ENCODE measurements around the gene MAP4K2.

The MAP4K2 gene

DNA sequence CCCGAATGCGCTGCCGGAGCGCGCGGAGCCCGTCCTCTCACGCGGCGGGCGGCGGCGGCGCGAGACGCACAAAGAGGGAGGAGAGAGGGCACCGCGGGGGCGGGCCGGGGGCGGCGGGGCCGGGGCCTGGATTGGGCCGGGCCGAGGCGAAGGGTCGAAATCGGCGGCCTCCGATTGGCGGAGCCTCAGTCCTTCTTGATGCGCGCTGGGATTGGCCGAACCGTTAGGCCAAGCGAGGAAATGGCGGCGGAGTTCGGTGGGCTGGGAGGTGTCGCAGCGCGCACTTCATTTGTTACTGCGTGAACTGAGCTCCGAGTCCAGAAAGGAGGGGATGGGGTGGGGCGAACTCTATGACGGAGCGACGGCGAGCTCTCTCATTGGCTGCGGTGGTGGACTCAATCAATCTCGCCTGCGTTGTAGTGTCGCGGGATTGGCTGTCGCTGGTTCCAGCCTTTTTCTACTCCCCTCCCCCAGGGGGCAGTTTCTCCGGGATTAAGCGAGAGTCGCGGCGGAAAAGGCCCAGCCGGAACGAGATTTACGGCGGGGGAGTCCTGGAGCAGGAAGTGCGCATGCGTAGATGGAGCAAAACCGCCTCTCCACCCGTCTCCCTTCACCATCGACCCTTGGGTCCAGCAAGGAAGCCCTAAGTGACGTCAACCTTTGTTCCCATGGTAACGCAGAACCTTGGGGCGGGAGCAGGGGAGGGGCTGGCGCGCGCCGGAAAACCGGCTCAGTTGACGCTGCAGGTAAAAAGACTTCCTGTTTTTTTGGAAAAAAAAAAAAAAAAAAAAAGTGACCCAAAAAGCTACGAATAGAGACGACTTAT lies 24.3 kb downstream of the MAP4K2 start, which contains the start of gene SF1:
Gene SF1, minus strand, starts transcription at position 70 of the 826 bp plus-strand sequence. CDS start 150 bp downstream, outside the sequence.
- H3K27me3 ChIP-seq (ENCODE audit: control insufficient read depth, insufficient read depth, low read length) = no peaks in the 10 kb centered on the region
- peaks cover 5% of the 10 kb centered on the region for H3K4me1 ChIP-seq (ENCODE audit: control insufficient read depth, low read depth, low read length)
- H3K27ac ChIP-seq (ENCODE audit: low read length) = peak within 1 kb of the TSS; percentile 10
- peak within 1 kb of the TSS; percentile 71 for H3K9ac ChIP-seq (ENCODE audit: low read length)
- H3K4me3 ChIP-seq (ENCODE audit: low read length) = peak within 1 kb of the TSS; percentile 90
- peaks cover 36% of the 10 kb centered on the region for H3K36me3 ChIP-seq (ENCODE audit: control insufficient read depth, low read depth, low read length)
- no peaks in the 10 kb centered on the region for H3K9me3 ChIP-seq (ENCODE audit: control insufficient read depth, low read depth, low read length)

DNA sequence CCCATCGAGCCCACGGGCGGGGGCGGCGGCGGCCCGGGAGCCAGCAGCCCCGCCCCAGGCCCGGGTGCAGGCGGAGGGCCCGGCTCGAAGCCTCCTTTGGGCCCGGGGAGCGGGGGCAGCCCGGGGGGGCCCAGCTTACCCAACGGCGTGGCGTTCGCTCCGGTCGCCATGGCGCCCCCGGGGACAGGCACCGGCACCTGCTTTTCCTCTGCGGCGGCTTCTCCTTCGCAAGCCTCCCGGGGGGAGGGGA lies 24.9 kb downstream of the MAP4K2 start:
- Histone ChIP-seq H3K27me3 (ENCODE audit: control insufficient read depth, insufficient read depth, low read length) (no peaks in the 10 kb centered on the region), H3K4me1 (ENCODE audit: control insufficient read depth, low read depth, low read length) (peaks cover 5% of the 10 kb centered on the region), H3K4me3 (ENCODE audit: low read length) (peak overlapping the region; percentile 58), H3K27ac (ENCODE audit: low read length) (no peak overlapping the region), H3K9ac (ENCODE audit: low read length) (peak overlapping the region; percentile 55), H3K36me3 (ENCODE audit: control insufficient read depth, low read depth, low read length) (peaks cover 42% of the 10 kb centered on the region), H3K9me3 (ENCODE audit: control insufficient read depth, low read depth, low read length) (no peaks in the 10 kb centered on the region)

DNA sequence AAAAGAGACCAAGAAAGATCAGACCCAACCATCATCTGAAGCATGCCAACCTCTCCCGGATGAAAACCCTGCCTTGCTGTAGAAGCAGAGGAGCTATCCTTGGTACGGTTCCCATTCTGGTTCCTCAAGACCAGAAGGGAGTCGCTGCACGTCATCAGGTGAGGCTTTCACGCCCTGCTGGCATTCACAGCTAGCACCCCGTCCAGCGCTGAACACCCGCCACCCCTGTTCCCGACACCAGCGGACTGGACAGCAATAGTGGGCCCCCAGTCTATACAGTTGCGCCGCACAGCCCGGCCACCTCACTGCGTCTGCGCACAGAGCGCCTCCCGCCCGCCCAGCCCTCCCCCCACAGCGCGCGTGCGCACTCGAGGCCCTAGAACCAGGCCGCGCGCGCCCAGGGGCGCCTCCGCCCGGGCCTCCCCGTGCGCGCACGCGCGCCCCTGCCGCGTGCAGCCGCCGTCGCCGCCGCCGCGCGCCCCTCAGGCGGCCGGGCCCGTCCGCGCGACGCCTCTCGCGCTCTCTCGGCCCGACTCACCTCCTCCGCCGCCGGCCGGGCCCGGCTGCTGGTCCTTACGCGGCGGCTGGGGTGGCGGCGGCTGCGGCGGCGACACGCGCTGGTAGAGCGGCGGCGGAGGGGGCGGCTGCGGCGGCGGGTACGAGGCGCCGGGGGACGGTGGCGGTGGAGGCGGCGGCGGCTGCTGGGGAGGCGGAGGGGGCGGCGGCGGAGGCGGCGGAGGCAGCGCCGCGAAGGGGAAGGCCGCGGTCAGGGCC lies 25.4 kb downstream of the MAP4K2 start:
- Histone ChIP-seq H3K27ac (ENCODE audit: low read length) (no peak overlapping the region), H3K4me1 (ENCODE audit: control insufficient read depth, low read depth, low read length) (peaks cover 5% of the 10 kb centered on the region), H3K9ac (ENCODE audit: low read length) (peak overlapping the region; percentile 71), H3K4me3 (ENCODE audit: low read length) (peak overlapping the region; percentile 90), H3K9me3 (ENCODE audit: control insufficient read depth, low read depth, low read length) (no peaks in the 10 kb centered on the region), H3K36me3 (ENCODE audit: control insufficient read depth, low read depth, low read length) (peaks cover 47% of the 10 kb centered on the region), H3K27me3 (ENCODE audit: control insufficient read depth, insufficient read depth, low read length) (no peaks in the 10 kb centered on the region)

DNA sequence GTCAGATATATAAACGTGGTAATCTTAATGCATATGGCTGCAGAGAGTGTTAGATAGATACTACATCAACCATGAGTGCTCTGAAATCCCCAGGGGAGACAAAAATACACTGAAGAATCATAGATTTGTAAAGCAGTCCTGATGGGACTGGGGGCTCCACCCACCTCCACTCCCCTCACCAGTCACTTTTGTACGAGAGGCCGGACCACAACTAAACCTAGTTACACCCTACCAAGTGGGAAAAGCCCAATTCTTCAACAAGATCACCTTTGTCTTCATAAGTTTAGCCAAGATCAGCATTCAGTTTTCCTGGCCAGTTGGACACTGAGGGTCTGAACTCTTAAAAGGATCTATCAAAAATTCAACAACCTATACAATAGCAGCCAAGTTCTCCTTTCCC lies 26.1 kb downstream of the MAP4K2 start:
- Histone ChIP-seq H3K36me3 (ENCODE audit: control insufficient read depth, low read depth, low read length) (peaks cover 54% of the 10 kb centered on the region), H3K9me3 (ENCODE audit: control insufficient read depth, low read depth, low read length) (no peaks in the 10 kb centered on the region), H3K9ac (ENCODE audit: low read length) (peak overlapping the region; percentile 71), H3K4me1 (ENCODE audit: control insufficient read depth, low read depth, low read length) (peaks cover 5% of the 10 kb centered on the region), H3K27me3 (ENCODE audit: control insufficient read depth, insufficient read depth, low read length) (no peaks in the 10 kb centered on the region), H3K27ac (ENCODE audit: low read length) (no peak overlapping the region), H3K4me3 (ENCODE audit: low read length) (peak overlapping the region; percentile 90)

DNA sequence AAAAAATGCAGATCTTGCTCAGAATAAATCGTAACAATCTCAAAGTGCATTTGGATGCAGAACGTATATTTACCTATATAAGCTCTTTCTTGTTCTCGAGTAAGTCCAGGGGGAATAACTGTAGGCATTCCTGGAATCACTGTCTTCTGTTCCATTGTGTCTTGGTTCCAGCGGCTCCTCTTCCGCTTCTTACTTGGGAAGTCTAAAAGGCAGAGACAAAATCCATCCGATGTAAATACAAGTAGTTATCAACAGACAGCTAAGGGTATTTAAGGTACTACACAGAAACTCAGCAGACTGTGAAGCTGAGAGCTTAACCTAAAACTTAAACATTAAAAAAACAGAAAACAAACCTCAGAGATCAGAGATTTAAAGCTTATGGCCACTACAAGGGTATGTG lies 26.6 kb downstream of the MAP4K2 start:
- no peak overlapping the region for H3K27ac ChIP-seq (ENCODE audit: low read length)
- H3K36me3 ChIP-seq (ENCODE audit: control insufficient read depth, low read depth, low read length) = peaks cover 59% of the 10 kb centered on the region
- peaks cover 5% of the 10 kb centered on the region for H3K4me1 ChIP-seq (ENCODE audit: control insufficient read depth, low read depth, low read length)
- H3K9me3 ChIP-seq (ENCODE audit: control insufficient read depth, low read depth, low read length) = no peaks in the 10 kb centered on the region
- H3K4me3 ChIP-seq (ENCODE audit: low read length) = peak overlapping the region; percentile 90
- H3K27me3 ChIP-seq (ENCODE audit: control insufficient read depth, insufficient read depth, low read length) = no peaks in the 10 kb centered on the region
- no peak overlapping the region for H3K9ac ChIP-seq (ENCODE audit: low read length)

DNA sequence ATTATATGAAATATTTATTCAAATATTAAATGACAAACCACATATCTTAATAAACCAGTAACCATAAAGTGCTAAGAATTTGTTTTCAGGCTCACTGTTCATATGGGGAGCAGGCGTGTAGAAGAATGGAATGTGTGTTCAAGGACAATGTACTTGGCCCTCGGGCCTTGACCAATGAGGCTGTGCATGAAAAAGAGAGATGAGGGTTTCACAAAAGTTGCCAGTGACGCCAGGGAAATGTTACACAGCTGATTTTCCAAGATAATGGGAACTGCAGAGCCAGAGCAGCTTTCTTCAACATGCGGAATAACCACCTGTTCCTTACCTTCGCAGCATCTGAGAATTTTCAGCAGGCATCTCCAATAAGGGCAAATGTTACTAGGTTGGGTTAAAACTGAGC lies 28.9 kb downstream of the MAP4K2 start:
- Histone ChIP-seq H3K36me3 (ENCODE audit: control insufficient read depth, low read depth, low read length) (peaks cover 82% of the 10 kb centered on the region), H3K27ac (ENCODE audit: low read length) (no peak overlapping the region), H3K27me3 (ENCODE audit: control insufficient read depth, insufficient read depth, low read length) (no peaks in the 10 kb centered on the region), H3K9ac (ENCODE audit: low read length) (no peak overlapping the region), H3K4me1 (ENCODE audit: control insufficient read depth, low read depth, low read length) (peaks cover 5% of the 10 kb centered on the region), H3K9me3 (ENCODE audit: control insufficient read depth, low read depth, low read length) (no peaks in the 10 kb centered on the region), H3K4me3 (ENCODE audit: low read length) (no peak overlapping the region)

DNA sequence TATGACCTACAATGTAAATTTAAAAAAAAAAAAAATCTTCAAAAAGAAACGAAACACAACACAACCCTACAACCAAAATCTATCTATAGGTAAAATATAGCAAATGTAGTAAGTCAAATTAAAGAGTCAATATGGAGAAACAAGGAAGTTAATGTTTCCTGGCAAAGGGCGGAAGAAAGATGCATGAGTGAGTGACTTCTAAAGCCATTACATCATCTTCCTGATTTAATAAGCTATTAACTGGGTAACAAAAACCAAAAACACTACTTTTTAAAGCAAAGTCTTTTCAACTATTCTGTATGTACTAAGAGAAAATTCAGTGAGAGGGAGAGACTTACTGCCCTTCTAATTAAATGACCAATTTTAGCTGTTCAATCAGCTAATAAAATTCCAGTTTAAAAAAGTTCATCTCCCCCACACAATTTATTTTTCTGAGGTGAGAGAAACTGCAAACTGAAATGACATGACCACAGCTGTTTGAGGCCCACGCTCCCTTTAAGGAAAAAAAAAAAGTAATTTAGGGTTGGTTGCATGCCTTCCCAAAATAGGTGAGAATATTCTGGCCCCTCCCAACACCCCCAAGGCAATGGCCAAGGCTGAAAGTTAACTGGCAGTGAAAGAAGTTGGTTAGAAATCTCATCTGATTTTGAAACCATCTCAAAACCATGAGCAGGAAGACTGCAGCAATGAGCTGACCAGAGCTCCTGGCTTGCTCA lies 30.6 kb downstream of the MAP4K2 start:
- Histone ChIP-seq H3K9me3 (ENCODE audit: control insufficient read depth, low read depth, low read length) (no peaks in the 10 kb centered on the region), H3K27me3 (ENCODE audit: control insufficient read depth, insufficient read depth, low read length) (no peaks in the 10 kb centered on the region), H3K4me1 (ENCODE audit: control insufficient read depth, low read depth, low read length) (peaks cover 5% of the 10 kb centered on the region), H3K9ac (ENCODE audit: low read length) (no peak overlapping the region), H3K4me3 (ENCODE audit: low read length) (no peak overlapping the region), H3K27ac (ENCODE audit: low read length) (no peak overlapping the region), H3K36me3 (ENCODE audit: control insufficient read depth, low read depth, low read length) (peaks cover 98% of the 10 kb centered on the region)

DNA sequence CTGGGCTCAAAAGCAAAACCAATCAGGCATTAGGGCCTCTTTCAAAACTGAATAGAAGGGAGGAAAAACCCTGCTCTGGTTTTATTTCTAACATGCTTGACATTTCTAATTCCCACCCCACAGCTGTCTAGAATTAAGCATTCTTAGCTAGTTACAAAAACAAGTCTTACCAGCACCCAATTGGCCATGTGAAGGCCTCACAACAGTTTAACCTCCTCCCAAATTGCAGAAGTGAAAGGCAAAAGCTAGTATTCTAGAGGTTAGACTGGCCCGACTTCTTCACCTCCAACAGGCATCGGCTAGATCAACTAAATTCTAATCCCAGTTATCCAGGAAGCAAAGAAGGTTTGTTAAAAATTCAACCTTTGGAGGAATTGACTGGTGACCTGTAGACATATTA lies 31.2 kb downstream of the MAP4K2 start:
- Histone ChIP-seq H3K36me3 (ENCODE audit: control insufficient read depth, low read depth, low read length) (peaks cover 99% of the 10 kb centered on the region), H3K9me3 (ENCODE audit: control insufficient read depth, low read depth, low read length) (no peaks in the 10 kb centered on the region), H3K4me3 (ENCODE audit: low read length) (no peak overlapping the region), H3K27me3 (ENCODE audit: control insufficient read depth, insufficient read depth, low read length) (no peaks in the 10 kb centered on the region), H3K27ac (ENCODE audit: low read length) (no peak overlapping the region), H3K4me1 (ENCODE audit: control insufficient read depth, low read depth, low read length) (peaks cover 9% of the 10 kb centered on the region), H3K9ac (ENCODE audit: low read length) (no peak overlapping the region)

DNA sequence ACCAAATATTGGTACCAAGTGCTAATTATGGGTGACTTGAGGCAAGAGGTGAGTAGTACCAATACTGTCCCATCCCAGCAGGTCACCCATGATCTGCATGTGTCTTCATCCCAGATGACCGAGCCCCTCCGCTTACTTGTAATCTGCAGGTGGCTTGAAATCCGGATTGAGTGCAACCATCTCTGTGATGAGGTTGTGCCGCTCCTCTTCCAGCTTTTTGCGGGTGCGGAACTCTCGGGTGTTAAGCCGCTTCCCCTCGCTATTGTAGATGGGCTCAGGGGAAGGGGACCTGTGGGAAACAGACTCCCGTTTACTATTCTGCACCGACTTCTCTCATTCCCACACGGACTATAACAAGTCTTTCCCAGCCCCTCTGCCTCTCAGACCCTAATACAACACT lies 32.9 kb downstream of the MAP4K2 start:
- Histone ChIP-seq H3K9ac (ENCODE audit: low read length) (no peak overlapping the region), H3K4me1 (ENCODE audit: control insufficient read depth, low read depth, low read length) (peaks cover 8% of the 10 kb centered on the region), H3K36me3 (ENCODE audit: control insufficient read depth, low read depth, low read length) (peaks cover 90% of the 10 kb centered on the region), H3K4me3 (ENCODE audit: low read length) (no peak overlapping the region), H3K9me3 (ENCODE audit: control insufficient read depth, low read depth, low read length) (no peaks in the 10 kb centered on the region), H3K27ac (ENCODE audit: low read length) (no peak overlapping the region), H3K27me3 (ENCODE audit: control insufficient read depth, insufficient read depth, low read length) (no peaks in the 10 kb centered on the region)

DNA sequence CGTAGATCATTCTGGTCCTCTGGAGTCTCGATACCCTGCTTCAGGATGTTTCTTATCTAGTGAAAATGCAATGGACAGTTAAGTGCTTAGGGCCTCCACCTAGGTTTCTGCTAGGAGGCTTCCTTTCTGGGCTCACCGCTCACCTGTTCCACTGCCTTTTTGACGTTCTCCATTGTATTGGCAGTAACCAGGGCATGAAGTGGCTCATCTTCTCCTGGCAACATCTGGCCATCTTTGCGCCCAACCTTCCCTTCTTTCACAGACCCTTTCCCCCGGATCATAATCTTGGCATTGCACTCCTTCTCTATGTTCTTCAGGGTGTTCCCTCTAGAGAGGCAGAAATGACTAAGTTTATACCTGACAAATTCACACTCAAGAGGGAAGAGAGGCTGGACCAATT lies 33.7 kb downstream of the MAP4K2 start:
- H3K27ac ChIP-seq (ENCODE audit: low read length) = no peak overlapping the region
- H3K36me3 ChIP-seq (ENCODE audit: control insufficient read depth, low read depth, low read length) = peaks cover 90% of the 10 kb centered on the region
- H3K27me3 ChIP-seq (ENCODE audit: control insufficient read depth, insufficient read depth, low read length) = no peaks in the 10 kb centered on the region
- H3K4me1 ChIP-seq (ENCODE audit: control insufficient read depth, low read depth, low read length) = peaks cover 17% of the 10 kb centered on the region
- no peak overlapping the region for H3K9ac ChIP-seq (ENCODE audit: low read length)
- no peak overlapping the region for H3K4me3 ChIP-seq (ENCODE audit: low read length)
- no peaks in the 10 kb centered on the region for H3K9me3 ChIP-seq (ENCODE audit: control insufficient read depth, low read depth, low read length)

DNA sequence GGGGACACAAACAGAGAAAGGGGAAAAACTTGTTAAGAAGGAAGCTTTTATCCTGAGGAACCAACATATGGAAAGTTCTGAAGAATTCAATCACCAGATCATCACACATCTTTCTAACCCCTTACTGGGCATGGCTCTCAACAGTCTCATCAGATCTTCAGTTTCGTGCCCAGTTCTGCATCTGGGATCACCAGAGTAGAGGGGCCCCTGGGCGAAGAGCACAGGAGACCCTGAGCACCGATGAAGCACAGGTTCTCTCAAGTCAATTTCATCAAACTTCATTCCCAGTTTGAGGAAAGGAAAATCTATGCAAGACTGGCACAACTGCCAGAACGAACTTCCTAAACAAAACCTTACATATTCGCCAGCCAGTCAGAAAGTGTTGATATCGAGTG lies 34.7 kb downstream of the MAP4K2 start:
- peaks cover 27% of the 10 kb centered on the region for H3K4me1 ChIP-seq (ENCODE audit: control insufficient read depth, low read depth, low read length)
- H3K36me3 ChIP-seq (ENCODE audit: control insufficient read depth, low read depth, low read length) = peaks cover 86% of the 10 kb centered on the region
- no peaks in the 10 kb centered on the region for H3K9me3 ChIP-seq (ENCODE audit: control insufficient read depth, low read depth, low read length)
- H3K27ac ChIP-seq (ENCODE audit: low read length) = no peak overlapping the region
- H3K27me3 ChIP-seq (ENCODE audit: control insufficient read depth, insufficient read depth, low read length) = no peaks in the 10 kb centered on the region
- no peak overlapping the region for H3K9ac ChIP-seq (ENCODE audit: low read length)
- H3K4me3 ChIP-seq (ENCODE audit: low read length) = no peak overlapping the region

Measured in iPS-18a (cell line).